ENCODE results near the gene CACNA2D3.

DNA sequence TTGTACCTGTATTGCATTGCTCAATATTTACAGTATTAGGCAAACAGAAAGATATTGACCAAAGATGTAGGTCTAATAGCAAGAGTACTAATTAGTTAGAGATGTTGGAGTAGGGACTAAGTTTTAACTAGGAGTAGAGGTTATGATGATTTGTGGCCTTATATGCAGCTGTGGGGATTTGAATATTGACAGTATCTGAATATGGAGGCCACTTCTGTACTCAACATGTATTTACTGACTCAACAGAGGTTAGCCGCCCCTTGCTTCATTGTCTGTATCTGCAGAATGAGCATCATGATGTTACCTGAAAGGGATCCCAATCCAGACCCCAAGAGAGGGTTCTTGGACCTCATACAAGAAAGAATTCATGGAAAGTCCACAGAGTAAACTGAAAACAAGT lies 855.1 kb downstream of the CACNA2D3 start:
- TF ChIP-seq, protein P1, sequence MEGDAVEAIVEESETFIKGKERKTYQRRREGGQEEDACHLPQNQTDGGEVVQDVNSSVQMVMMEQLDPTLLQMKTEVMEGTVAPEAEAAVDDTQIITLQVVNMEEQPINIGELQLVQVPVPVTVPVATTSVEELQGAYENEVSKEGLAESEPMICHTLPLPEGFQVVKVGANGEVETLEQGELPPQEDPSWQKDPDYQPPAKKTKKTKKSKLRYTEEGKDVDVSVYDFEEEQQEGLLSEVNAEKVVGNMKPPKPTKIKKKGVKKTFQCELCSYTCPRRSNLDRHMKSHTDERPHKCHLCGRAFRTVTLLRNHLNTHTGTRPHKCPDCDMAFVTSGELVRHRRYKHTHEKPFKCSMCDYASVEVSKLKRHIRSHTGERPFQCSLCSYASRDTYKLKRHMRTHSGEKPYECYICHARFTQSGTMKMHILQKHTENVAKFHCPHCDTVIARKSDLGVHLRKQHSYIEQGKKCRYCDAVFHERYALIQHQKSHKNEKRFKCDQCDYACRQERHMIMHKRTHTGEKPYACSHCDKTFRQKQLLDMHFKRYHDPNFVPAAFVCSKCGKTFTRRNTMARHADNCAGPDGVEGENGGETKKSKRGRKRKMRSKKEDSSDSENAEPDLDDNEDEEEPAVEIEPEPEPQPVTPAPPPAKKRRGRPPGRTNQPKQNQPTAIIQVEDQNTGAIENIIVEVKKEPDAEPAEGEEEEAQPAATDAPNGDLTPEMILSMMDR (IDR thresholded peaks at IDR 0.05; ENCODE audit: poor library complexity): no peak
- no peak for TF ChIP-seq EZH2 (IDR thresholded peaks at IDR 0.05; ENCODE audit: borderline replicate concordance)

All from hepatocyte (in vitro differentiated cells).